WERI-Rb-1 (cell line): ENCODE measurements around the gene KIAA1958.

Experiments
- DNase-seq: peaks from one replicate; pipeline ENCODE4 v3.0.0-alpha.2; 2020
- H3K27ac ChIP-seq: fragments of 250-450 bp; sonication (Bioruptor Pico); 2 replicates; pipeline ENCODE4 v1.5.1; 2020; ENCODE audit warnings: mild to moderate bottlenecking, moderate library complexity
- H3K27me3 ChIP-seq: fragments of 250-450 bp; sonication (Bioruptor Pico); 2 replicates; pipeline ENCODE4 v1.5.1; 2021; ENCODE audit warnings: mild to moderate bottlenecking, low read depth, moderate library complexity; ENCODE audit not compliant: insufficient read depth, severe bottlenecking
- H3K36me3 ChIP-seq: fragments of 250-450 bp; sonication (Bioruptor Pico); 2 replicates; pipeline ENCODE4 v1.5.1; 2020; ENCODE audit warnings: mild to moderate bottlenecking, moderate library complexity
- H3K4me3 ChIP-seq: 2 replicates; pipeline ENCODE4 v1.5.1; 2011; ENCODE audit warnings: low read depth, mild to moderate bottlenecking, control low read depth, low read length
- H3K9me3 ChIP-seq: fragments of 250-450 bp; sonication (Bioruptor Pico); 2 replicates; pipeline ENCODE4 v1.5.1; 2021; ENCODE audit warnings: mild to moderate bottlenecking, moderate library complexity; ENCODE audit not compliant: severe bottlenecking
- TF ChIP-seq, protein P1 (sequence below): IDR thresholded peaks from 2 replicates; pipeline ENCODE4 v1.5.1; 2011; ENCODE audit warnings: low read depth, mild to moderate bottlenecking, control low read depth, inconsistent platforms, low read length

KIAA1958 gene, protein sequence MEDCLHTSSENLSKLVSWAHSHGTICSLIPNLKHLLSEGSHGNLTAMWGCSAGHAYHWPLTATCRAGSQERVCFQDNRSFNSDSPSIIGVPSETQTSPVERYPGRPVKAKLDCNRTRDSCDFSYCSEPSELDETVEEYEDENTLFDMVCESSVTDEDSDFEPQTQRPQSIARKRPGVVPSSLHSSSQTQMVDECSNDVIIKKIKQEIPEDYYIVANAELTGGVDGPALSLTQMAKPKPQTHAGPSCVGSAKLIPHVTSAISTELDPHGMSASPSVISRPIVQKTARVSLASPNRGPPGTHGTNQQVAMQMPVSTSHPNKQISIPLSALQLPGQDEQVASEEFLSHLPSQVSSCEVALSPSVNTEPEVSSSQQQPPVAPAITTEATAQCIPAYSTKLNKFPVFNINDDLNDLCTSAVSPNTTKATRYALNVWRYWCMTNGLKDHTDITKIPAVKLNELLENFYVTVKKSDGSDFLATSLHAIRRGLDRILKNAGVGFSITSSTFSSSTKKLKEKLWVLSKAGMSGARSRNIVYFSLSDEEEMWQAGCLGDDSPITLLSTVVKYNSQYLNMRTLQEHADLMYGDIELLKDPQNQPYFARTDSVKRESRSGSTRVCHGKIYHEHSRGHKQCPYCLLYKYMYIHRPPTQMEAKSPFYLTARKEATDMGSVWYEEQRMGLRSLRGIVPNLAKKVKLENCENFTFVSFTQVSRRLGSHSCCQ

DNA sequence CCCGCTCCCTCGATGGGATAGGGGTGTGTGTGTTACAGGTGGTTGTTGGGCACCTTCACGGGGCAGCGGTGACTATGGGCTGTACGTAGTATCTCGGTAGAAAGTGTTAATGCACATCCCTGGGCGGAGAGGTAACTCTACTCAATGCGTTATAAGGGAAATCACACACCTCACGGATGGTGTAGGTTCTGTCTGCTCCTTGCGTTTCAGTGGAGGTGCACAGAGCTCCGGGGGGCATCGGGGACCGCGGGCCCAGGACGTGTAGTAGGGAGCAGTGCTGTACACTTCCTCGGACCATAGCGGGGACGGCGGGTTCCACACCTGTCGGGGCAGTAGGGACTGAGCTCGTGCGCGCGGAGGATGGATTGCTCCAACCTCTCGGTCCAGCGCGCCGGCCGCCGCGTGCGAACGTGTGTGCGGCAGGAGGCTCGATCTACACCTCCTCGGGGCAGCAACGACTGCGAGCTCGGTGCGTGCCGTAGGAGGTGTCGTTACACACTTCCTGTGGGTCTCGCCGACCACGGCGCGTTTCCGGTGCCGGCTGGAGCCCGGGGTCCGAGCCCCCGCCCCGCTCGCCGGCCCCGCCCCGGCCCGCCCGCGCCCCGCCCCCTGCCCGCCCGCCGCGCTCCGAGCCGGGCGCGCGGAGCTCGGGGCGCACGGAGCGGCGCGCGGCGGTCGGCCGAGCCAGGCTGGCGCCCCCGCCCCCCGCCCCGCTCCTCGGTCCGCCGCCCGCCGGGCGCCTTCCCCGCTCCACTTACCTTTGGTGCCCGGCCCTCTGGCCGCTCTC is at the start of gene KIAA1958:
Gene KIAA1958, plus strand, starts transcription at position 607 of the 787 bp plus-strand sequence. CDS start 87,254 bp downstream, outside the sequence.
- Histone ChIP-seq H3K27ac (peak within 1 kb of the TSS; percentile 96), H3K9me3 (no peaks in the 10 kb centered on the region), H3K27me3 (no peaks in the 10 kb centered on the region), H3K36me3 (peaks cover 13% of the 10 kb centered on the region), H3K4me3 (peak within 1 kb of the TSS; percentile 93)
- TF ChIP-seq, protein P1, sequence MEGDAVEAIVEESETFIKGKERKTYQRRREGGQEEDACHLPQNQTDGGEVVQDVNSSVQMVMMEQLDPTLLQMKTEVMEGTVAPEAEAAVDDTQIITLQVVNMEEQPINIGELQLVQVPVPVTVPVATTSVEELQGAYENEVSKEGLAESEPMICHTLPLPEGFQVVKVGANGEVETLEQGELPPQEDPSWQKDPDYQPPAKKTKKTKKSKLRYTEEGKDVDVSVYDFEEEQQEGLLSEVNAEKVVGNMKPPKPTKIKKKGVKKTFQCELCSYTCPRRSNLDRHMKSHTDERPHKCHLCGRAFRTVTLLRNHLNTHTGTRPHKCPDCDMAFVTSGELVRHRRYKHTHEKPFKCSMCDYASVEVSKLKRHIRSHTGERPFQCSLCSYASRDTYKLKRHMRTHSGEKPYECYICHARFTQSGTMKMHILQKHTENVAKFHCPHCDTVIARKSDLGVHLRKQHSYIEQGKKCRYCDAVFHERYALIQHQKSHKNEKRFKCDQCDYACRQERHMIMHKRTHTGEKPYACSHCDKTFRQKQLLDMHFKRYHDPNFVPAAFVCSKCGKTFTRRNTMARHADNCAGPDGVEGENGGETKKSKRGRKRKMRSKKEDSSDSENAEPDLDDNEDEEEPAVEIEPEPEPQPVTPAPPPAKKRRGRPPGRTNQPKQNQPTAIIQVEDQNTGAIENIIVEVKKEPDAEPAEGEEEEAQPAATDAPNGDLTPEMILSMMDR: no peak
- DNase-seq: peak; percentile 95

DNA sequence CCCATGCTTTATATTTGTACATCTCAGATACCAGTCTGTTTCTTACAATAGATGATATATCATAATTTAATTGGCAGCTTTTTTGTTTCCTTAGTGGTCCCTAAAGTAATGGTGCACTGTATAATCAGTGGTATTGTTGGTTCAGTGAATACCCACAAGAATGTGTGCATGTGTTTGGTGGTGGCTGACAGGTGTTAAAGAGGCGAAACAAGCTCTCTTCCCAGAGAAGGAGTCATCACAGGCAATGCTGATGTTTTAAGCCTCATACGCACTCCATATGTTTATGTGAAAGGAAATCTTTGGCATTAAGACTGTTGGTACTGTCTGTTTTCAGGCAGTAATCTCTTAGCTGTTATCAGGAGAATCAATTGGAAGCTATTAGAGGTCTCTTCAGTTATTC is 49.2 kb upstream of the KIAA1958 start:
- TF ChIP-seq, protein P1: no peak
- H3K4me3 ChIP-seq: no peak overlapping the region
- no peaks in the 10 kb centered on the region for H3K36me3 ChIP-seq
- no peaks in the 10 kb centered on the region for H3K27me3 ChIP-seq
- H3K9me3 ChIP-seq: no peaks in the 10 kb centered on the region
- DNase-seq: no peak
- H3K27ac ChIP-seq: no peak overlapping the region

DNA sequence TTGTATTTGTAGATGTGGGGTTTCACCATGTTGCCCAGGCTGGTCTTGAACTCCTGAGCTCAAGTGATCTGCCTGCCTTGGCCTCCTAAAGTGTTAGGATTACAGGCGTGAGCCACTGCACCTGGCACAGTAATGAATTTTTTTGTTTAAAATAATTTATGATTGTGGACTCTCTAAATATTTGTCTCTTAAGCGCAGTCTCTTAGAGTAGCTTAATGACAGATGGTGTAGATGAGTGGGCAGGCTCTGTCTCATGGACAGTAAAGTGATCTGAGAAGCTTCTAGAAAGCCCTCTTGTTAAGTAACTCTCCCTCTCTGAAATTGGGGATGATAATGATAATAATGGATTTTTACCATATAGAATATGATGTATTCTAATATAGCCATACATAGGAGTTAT is 47.5 kb upstream of the KIAA1958 start:
- H3K27ac ChIP-seq: no peak overlapping the region
- H3K4me3 ChIP-seq: no peak overlapping the region
- H3K36me3 ChIP-seq: no peaks in the 10 kb centered on the region
- H3K9me3 ChIP-seq: no peaks in the 10 kb centered on the region
- TF ChIP-seq, protein P1: no peak
- no peak for DNase-seq
- no peaks in the 10 kb centered on the region for H3K27me3 ChIP-seq

DNA sequence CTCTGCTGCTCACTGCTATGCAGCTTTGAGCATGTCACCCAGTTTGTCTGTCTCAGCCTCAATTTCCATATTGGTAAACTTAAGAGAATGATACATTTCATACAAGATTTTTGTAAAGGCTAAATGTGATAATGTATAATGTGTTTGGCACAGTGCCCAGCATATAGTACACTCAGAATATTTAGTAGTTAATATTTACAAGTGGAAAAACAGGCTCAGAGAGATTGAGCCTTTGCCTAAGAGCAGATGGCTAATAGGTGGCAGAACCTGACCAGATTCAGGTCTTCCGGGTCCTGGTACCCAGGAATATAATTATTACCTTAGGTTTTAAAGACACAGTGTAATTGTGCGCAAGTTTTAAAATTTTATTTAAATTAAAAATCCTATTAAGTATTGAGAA is 46.8 kb upstream of the KIAA1958 start:
- H3K36me3 ChIP-seq: no peaks in the 10 kb centered on the region; the same call in 1 of the 2 replicates
- DNase-seq: no peak
- TF ChIP-seq, protein P1: no peak
- H3K4me3 ChIP-seq: no peak overlapping the region
- no peaks in the 10 kb centered on the region for H3K27me3 ChIP-seq
- no peaks in the 10 kb centered on the region for H3K9me3 ChIP-seq
- H3K27ac ChIP-seq: no peak overlapping the region

DNA sequence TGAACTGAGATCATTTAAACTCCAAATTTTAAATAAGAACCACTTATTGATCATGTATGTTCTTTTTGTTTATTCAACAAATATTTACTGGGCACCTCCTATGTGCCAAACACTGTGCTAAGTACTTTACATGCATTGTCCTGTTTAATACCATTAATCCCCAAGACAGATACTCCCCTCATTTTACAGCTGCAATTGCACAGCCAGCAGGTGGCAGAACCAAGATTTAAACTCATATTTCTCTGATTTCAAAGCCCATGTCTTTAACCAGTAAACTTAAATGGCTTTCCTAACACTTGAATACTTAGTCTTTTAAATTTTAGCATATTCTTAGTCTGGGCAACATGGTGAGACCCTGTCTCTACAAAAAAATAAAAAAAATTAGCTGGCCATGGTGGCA is 43.4 kb upstream of the KIAA1958 start:
- Histone ChIP-seq H3K27me3 (no peaks in the 10 kb centered on the region), H3K36me3 (peaks cover 2% of the 10 kb centered on the region; the same call in 1 of the 2 replicates), H3K9me3 (no peaks in the 10 kb centered on the region), H3K27ac (no peak overlapping the region), H3K4me3 (no peak overlapping the region)
- TF ChIP-seq, protein P1: peak; percentile 41
- DNase-seq: peak; percentile 26
